ENCODE measurements around the gene PRAME.
"Not testable (repeated sequence)": the region's sequence is repeated elsewhere in the genome, so short reads cannot be mapped to it uniquely, and the experiment has no call there.

The PRAME gene

DNA sequence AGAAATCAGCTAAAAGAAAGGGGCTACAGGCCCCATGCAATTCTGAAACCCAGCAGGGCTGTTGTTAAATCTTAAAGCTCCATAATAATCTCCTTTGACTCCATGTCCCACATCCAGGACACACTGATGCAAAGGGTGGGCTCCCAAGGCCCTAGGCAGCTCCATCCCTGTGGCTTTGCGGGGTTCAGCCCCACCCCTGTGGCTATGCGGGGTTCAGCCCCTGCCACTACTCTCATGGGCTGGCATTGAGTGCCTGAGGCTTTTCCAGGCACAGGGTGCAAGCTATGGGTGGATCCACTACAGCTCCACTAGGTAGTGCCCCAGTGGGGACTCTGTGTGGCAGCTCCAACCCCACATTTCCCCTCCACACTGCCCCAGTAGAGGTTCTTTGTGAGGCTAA is 30.3 kb downstream of the PRAME start:
- DNase-seq (ENCODE audit: extremely low read depth in 1 of 2, low read depth in 1 of 2) = no peak

DNA sequence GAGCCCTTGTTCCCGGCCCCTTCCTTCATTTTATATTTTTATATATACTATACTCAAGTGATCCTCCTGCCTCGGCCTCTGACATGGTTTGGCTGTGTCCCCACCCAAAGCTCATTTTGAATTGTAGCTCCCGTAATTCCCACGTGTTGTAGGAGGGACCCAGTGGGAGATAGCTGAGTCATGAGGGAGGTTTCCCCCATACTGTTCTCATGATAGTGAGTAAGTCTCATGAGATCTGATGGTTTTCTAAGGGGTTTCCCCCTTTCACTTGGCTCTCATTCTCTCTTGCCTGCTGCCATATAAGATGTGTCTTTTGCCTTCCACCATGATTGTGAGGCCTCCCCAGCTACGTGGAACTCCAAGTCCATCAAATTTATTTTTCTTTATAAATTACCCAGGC is 31.8 kb downstream of the PRAME start:
- no peak for DNase-seq (ENCODE audit: extremely low read depth in 1 of 2, low read depth in 1 of 2)

DNA sequence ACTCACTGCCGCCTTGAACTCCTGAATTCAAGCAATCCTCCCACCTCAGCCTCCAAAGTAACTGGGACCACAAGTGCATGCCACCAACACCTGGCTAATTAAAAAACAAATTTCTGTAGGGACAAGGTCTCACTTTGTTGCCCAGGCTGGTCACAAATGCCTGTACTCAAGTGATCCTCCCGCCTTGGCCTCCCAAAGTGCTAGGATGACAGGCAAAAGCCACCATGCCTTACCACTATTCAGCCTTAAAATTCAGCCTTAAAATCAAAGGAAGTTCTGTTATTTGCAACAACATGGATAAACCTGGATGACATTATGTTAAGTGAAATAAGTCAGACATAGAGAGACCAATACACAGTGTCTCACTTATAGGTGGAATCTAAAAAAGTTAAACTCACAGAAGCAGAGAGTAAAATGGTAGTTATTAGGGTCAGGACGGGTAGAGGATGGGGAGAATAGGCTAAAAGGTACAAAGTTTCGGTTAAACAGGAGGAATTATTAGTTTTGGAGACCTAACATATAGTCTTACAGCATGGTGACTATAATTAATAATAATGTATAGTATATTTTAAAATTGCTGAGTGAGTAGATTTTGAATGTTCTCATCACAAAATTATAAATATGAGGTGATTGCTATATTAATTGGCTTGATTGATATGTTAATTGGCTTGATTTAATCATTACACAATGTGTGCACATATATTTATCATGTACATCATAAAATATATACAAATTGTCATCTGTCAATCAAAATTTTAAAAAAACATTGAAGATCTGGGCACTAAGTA is 32.7 kb downstream of the PRAME start:
- no peak for DNase-seq (ENCODE audit: extremely low read depth in 1 of 2, low read depth in 1 of 2)

DNA sequence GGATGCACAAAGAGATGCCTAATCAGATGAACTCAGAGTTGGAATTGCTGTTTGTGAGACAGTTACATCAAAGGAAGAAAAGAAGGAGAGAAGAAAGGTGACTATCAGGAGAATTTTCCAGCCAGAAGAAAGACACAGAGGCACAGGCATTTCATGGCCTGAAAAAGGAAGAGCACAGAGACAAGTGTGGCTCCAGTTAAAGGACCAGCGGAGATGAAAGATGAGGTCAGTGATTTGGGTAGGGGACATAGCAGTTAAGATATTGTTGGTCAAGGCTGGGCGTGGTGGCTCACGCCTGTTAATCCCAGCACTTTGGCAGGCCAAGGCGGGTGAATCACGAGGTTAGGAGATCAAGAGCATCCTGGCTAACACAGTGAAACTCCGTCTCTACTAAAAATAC is 35.6 kb downstream of the PRAME start:
- no peak for DNase-seq (ENCODE audit: extremely low read depth in 1 of 2, low read depth in 1 of 2)

DNA sequence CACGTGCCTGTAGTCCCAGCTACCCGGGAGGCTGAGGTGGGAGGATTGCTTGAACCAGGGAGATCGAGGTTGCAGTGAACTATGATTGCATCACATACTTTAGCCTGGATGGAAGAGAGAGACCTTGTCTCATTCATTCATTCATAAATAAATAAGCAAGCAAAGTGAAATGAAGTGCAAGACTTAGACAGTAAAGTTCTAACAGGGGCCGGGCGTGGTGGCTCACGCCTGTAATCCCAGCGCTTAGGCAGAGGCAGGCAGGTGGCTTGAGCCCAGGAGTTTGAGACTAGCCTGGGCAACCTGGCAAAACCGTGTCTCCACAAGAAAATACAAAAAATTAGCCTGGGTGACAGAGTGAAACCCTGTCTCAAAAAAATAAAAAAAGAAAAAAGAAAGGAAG is 37.4 kb downstream of the PRAME start:
- no peak for DNase-seq (ENCODE audit: extremely low read depth in 1 of 2, low read depth in 1 of 2)

DNA sequence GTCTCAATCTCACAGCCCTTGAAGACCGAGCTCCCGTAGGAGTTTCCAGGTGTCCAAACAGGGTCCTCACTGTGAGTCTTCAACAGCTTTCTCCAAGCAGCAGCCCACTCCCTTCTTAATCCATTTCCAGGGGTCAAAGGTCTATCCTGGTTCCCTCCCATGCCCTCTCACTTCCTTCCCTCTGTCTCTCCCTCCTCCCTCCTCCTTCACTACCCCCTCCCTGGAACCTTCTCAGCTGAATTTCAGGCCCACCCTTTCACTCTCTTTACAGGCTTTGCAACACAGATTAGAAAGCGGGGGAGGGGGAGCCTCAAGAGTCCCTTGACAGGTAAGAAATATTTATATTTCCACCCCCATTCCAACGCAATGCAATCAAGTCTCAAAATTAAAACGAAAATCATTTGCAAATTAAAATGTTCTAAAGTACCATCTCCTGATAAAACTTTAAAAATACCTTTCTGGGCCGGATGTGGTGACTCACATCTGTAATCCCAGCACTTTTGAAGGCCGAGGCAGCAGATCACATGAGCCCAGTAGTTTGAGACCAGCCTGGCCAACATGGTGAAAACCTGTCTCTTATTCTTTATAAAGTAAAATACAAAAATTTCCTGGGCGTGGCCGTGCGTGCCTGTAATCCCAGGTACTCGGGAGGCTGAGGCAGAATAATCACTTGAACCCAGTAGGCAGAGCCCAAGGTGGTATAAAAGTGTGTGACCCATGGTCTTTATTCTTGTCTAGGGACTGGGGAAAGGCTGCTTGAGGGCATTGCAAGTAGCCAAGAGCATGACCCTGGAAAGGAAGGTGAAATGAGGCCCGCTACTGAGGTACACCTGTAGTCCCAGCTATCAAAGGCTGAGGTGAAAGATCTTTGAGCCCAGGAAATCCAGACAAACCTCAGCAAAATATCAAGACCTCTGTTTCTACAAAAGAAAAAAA is 38.1 kb downstream of the PRAME start:
- DNase-seq (ENCODE audit: extremely low read depth in 1 of 2, low read depth in 1 of 2) = no peak

DNA sequence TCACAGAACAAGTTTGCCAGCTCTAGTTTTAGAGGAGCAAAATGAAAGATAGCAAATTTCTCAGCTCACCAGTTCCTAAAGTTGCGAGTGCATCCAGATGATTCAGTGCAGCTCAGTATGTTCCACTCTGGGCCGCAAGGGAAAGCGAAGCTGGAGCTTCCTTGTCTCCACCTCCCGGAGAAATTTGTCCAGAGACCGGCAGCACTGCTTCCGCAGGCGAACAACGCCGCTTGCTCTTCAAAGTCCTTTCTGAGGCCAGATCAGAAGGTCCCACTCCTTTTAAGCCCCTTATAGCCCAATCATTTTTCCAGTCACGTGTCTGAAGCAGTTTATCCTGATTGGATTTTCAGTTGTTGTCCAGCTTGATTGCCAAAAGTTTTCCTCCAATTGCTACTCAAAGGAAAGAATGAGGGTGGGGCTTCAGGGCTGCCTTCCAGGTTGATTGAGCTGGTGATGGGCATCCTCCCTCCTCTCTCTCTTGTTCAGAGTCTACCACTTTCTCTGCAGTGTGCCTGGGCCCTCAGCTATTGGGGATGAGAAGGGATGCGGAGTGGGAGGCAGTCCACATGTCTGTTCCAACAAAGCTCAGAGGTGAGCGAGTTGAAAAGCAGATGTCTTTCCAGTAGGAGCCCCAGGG is 38.9 kb downstream of the PRAME start, which contains the start of gene ZNF280A:
Gene ZNF280A, minus strand, starts transcription at position 251 of the 637 bp plus-strand sequence. CDS start 4,640 bp downstream, outside the sequence.
- no peak for DNase-seq (ENCODE audit: extremely low read depth in 1 of 2, low read depth in 1 of 2)

DNA sequence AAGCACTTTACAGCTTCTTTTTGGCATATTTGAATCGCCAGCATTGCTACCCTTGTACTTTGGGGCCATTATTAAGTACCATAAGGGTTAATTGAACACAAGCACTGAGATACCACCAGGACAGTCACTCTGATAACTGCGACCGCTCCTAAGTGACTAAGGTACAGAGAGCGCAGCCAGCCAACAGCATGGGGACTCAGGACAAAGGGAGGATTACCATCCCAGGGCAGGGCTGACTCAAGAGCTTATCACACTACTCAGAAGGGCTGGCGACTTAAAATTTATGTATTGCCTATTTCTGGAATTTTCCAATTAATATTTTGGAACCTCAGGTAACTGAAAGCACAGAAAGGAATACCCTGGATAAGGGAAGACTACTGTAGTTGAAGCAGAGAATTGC is 39.5 kb downstream of the PRAME start:
- DNase-seq (ENCODE audit: extremely low read depth in 1 of 2, low read depth in 1 of 2) = no peak

DNA sequence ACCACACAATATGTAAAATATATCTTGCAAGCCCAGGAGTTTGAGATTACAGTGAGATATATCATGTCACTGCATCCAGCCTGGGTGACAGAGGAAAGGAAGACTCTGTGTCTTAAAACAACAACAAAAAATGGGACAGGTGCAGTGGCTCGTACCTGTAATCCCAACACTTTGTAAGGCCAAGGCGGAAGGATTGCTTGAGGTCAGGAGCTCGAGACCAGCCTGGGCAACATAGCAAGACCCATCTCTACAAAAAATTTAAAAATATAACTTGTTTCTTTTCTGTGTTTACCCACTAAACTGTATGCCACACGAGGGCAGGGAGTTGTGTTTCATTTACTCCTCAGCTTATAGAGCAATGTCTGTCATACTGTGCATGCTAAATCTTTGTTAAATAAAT is 42.1 kb downstream of the PRAME start:
- no peak for DNase-seq (ENCODE audit: extremely low read depth in 1 of 2, low read depth in 1 of 2)

DNA sequence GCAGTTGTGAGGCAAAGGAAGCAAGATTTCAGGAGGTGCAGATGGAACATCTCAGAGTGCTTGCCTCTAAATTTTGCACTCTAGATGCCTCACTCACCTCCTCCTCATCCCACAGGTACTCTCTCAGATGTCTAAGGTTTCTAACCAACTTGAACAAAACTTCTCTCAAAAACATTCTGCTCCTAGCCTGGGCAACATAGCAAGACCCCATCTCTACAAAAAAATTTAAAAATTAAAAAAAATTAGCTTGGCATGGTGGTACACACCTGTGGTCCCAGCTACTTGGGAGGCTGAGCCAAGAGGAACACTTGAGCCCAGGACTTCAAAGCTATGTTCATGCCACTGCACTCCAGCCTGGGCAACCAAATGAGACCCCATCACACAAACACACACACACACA is 43.2 kb downstream of the PRAME start:
- DNase-seq (ENCODE audit: extremely low read depth in 1 of 2, low read depth in 1 of 2) = no peak

DNA sequence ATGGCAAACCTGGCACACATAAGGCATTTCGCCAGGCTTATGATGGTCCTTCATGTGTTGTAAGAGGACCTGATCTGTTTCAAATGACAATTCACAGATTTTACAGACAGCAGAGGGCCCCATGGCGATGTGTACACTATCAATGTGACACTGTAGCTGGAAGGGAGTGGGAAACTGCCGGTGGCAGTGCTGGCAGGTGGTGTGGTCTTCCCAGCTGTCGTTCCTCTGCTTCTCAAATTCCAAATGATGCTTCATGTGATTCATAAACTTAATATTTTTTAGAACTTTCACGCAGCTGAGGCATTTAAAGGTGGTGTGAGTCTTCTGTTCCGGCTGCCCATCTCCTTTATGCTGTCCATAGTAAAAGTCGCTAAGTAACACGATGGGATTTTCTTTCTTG is 44.6 kb downstream of the PRAME start:
- DNase-seq (ENCODE audit: extremely low read depth in 1 of 2, low read depth in 1 of 2) = not testable (repeated sequence)

DNA sequence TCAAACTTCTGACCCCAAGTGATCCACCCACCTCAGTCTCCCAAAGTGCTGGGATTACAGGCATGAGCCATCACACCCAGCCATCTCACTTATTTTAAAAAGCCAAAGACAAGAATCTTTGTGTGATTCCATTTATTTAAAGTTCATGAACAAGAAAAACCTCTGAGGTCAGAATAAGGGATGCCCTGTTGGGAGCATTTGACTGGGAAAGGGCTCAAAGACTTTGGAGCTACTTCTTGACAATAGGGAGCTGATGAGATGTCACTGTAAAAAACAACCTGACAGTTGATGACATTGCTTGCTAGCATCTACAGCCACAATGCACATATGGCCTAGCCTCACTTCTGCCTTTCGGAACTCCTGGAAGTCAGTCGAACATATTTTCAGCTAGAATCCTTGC is 45.4 kb downstream of the PRAME start:
- DNase-seq (ENCODE audit: extremely low read depth in 1 of 2, low read depth in 1 of 2) = no peak

DNA sequence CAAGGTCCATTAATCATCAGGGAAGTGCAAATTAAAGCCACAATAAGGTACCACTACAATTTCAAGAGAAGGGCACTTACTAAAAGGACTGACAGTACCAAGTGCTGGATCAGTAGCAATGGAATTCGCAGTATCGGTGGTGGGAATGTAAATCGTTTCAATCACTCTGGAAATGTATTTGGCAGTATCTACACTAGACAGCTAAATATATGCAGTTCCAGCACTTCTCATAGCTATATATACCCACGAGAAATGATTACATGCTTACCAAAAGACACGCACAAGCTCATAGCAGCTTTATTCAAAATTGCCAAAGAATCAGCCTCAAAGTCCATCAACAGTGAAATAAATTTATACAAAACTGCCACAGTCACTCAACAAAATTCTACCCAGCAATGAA is 46.1 kb downstream of the PRAME start:
- no peak for DNase-seq (ENCODE audit: extremely low read depth in 1 of 2, low read depth in 1 of 2)

DNA sequence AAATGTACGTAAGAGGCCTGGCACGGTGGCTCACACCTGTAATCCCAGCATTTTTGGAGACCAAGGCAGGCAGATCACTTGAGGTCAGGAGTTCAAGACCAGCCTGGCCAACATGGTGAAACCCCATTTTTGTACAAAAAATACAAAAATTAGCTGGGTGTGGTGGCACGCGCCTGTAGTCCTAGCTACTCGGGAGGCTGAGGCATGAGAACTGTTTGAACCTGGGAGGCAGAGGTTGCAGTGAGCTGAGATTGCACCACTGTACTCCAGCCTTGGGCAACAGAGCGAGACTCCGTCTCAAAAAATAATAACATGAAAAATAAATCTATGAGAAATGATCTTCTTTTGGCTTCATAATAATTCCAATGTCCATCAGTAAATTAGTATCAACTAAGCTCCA is 48.2 kb downstream of the PRAME start:
- DNase-seq (ENCODE audit: extremely low read depth in 1 of 2, low read depth in 1 of 2) = not testable (repeated sequence)

DNA sequence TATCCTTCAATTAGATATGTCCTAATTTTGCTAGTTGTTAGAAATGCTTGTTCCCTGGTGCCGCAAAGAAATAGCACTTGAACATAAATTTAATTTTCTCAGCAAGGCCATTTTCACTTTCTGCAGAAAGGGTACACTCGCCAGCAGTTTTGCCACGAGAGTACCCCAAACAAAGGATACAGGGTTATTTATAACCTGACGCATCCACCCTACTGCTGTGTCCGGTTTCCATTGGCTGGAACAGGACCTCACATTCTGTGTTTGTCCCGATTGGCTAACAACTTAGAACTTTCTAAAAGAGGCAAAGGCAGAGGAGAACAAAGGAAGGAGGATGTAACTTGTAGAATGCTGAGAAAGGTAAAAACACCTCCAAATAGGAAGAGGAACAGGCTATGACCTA is 49.2 kb downstream of the PRAME start:
- DNase-seq (ENCODE audit: extremely low read depth in 1 of 2, low read depth in 1 of 2) = not testable (repeated sequence)

DNA sequence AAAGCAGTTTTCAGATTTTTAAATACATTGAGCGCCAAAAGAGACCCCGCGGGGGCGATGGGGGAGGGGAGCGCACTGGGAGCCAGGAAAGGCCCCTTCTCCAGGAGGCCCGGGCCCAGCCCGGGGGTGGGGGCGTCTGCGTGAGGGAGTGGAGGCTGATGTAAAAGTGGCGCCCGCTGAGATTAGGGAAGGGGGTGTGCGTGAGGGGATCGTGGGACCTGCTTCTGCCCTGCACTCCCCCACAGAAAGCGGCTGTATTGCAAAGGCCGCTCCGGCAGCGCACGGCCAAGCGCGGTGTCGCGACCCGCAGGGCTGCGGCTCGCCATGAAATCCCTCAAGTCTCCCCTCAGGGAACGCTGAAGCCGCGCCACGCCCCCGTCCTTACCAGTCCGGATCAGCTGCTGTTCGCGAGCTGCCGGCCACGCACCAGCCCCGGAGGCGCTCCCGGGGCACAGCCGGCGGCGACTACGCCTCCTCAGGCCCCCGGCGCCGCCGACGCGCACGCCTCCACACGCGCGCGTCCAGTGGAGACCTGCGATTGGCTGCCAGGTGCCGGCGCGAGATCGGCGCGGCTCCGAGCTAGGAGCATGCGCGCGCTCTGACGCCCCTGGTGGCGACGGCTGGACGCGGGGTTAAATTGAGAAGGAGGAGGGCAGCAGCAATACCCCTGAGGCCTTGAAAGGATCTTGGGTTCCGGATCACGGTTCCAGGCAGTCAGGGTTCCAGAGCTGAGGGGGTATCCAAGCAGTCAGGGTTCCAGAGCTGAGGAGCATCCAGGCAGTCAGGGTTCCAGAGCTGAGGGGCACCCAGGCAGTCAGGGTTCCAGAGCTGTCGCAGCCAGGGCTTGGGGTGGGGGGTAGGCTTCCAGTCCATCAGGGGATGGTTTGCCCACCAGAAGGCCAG is 50.5 kb downstream of the PRAME start, which contains the start of gene ZNF280B:
Gene ZNF280B, minus strand, starts transcription at position 469 of the 903 bp plus-strand sequence. CDS start 19,344 bp downstream, outside the sequence.
- DNase-seq (ENCODE audit: extremely low read depth in 1 of 2, low read depth in 1 of 2) = peak; percentile 41 to 67

DNA sequence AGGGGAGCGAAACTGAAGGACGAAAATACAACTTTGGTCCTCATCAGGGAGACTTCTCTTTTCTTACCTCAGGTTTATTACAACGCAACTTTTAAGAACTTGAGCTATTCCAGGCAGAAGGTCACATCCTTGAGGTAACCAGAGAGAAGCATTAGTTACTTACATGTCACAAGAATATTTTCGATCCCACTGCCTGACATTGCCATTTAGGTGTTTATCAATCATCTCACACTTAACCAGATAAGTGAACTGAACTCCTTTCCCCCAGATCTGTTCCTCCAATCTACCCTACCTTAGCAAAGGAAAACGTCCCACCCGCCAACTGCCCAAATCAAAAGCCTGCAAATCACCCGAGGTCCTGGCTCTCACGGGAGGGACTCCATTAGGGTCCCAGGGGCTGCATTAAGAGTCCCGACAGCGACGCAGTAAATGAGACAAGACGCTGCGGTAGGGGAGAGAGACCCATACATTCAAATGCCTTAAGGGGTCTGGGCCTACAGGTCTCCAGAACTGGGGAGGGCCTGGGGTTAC is 51.3 kb downstream of the PRAME start:
- no peak for DNase-seq (ENCODE audit: extremely low read depth in 1 of 2, low read depth in 1 of 2)

DNA sequence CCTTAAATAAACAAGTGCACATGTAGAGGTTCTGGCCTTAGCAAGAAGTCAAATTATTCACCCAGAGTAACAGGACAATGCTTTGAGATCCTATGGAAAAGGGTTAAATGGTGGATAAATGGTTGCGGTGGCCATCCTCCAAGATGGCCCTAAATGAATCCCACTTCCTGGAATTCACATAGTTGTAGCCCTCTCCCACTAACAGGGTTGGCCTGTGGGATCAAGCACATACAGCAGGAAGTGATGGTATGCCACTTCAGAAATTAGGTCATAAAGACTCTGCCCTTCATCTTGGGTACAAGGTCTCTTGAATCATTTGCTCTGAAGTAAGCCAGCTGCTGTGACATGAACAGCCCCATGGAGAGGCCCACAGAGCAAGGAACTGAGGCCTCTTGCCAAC is 52.3 kb downstream of the PRAME start:
- no peak for DNase-seq (ENCODE audit: extremely low read depth in 1 of 2, low read depth in 1 of 2)

DNA sequence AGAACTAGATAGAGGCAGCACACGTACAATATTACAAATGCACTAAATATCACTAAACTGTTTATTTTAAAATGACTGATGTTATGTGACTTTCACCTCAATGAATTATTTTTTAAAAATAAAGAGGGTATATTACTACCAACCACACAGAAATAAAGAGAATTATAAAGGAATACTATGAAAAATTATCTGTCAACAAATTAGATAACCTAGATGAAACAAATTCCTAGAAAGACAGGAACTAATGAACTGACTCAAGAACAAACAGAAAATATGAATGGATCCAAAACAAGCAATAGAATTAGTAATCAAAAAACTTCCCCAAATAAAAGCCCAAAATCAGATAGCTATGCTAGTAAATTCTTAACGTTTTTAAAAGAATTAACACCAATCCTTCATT is 60.8 kb downstream of the PRAME start:
- DNase-seq (ENCODE audit: extremely low read depth in 1 of 2, low read depth in 1 of 2) = no peak
